Stimulated activated naive CD8-positive, alpha-beta T cell treated with anti-CD3 and anti-CD28 coated beads, Interleukin-15, amount 100 ng/mL, for 72 hours (primary cell): Measurements from ENCODE around the gene GNAZ.
"Not testable (repeated sequence)": the region's sequence is repeated elsewhere in the genome, so short reads cannot be mapped to it uniquely, and the experiment has no call there.

Experiments used
- ATAC-seq: fragments of 150-1000 bp; cut with Tn5 transposase; 2 replicates; pipeline ENCODE4 v1.10.0; 2021; ENCODE audit warnings: mild to moderate bottlenecking, moderate library complexity
- DNase-seq, 2 donors: peaks; one replicate each; pipeline ENCODE4 v3.0.0; 2021 to 2022
- H3K27ac Mint-ChIP-seq, 2 donors: one replicate each; pipeline ENCODE4 v1.8.0; 2022; ENCODE audit warnings: mild to moderate bottlenecking in 2 of 2, mixed read lengths in 2 of 2, moderate library complexity in 2 of 2
- H3K27me3 Mint-ChIP-seq: one replicate; pipeline ENCODE4 v1.8.0; 2022; ENCODE audit warnings: mixed read lengths
- H3K4me1 Mint-ChIP-seq: one replicate; pipeline ENCODE4 v1.8.0; 2022; ENCODE audit warnings: mild to moderate bottlenecking, mixed read lengths
- H3K4me3 Mint-ChIP-seq, 2 donors: one replicate each; pipeline ENCODE4 v1.8.0; 2022; ENCODE audit warnings: mild to moderate bottlenecking in 2 of 2, mixed read lengths in 2 of 2, moderate library complexity in 1 of 2
- H3K9me3 Mint-ChIP-seq, 2 donors: one replicate each; pipeline ENCODE4 v1.8.0; 2022; ENCODE audit warnings: mixed read lengths in 2 of 2

The GNAZ gene

DNA sequence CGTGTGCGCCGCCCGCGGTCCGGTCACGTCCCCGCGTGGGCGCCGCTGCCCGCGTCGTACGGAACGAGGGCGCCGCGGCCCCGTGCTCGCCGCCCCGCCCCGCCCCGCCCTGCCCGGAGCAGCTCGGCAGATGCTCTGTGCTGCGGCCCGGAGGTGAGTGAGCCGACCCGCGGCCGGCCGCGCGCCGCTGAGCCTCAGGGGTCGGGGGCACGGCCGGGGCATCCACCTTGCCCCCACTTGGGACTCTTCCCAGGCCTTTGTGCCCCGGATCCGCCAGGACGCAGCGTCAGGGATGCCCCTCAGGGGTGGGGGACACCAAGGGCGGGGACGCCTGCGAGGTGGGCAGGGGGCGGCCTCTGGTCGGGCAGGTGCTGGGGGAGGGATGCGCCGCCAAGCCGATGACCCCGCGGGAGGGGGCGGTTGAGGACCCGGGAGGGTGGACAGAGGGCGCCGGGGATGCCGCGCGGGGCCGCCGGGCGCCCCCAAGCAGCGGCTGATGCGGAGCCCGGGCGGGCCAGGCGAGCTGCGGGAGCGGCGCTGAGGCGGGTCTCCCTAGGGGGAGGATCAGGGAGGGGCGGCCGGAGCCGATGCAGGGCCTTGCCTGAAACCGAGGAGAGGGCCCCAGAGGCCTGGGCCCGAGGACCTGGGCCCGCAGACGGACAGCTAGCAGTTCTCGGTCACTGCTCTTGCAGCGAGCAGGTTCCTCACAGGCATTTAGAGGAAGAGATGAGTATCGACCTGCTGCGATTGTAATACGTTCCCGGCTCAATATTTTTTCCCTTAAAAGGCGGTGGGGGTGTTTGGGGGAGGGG, at the start of gene GNAZ:
GNAZ (plus strand) TSS at position 102 of the 812 bp plus-strand sequence. CDS start 25,177 bp downstream, outside the sequence.
- peak; percentile 76 for ATAC-seq
- Mint-ChIP-seq H3K9me3 (no peaks in the 10 kb centered on the region), H3K27ac (peak within 1 kb of the TSS; percentile 43 to 78), H3K4me1 (peaks cover 23% of the 10 kb centered on the region), H3K27me3 (peaks cover 61% of the 10 kb centered on the region), H3K4me3 (peak within 1 kb of the TSS; percentile 79 to 85)
- DNase-seq, result peak in 1 of 2 donors; percentile 20

DNA sequence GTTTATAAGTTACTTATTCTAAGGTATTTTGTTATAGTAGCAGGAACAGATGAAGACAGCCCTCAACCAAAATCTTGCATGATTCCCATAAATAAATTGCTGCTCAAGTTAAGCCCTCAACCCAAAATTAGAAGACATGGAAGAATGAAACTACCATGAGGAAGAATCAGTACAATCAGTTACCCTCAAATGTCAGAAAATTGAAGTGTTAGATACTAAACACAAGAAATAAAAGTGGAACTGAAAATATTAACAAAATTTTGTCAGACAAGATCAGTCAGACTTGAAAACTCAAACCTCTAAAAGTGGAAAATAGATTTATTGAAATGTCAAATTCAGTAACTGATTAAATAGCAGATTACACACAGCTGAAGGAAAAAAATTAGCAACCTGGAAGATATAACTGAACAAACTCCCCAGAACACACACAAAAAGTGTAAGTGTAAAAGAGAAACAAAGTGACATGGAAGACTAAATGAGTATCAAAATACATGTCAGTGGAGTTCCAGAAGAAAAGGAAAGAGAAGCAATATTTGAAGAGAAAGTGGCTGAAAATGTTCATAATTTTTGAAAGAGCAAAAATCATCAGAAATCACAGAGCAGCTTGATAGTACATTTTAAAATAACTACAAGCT, 49.5 kb upstream of the GNAZ start:
- DNase-seq (no peak), ATAC-seq (no peak)
- H3K4me3 Mint-ChIP-seq, result no peak overlapping the region
- H3K27ac Mint-ChIP-seq, result no peak overlapping the region
- peaks cover 17% of the 10 kb centered on the region for H3K27me3 Mint-ChIP-seq
- H3K9me3 Mint-ChIP-seq, result peaks cover 0 to 4% of the 10 kb centered on the region in 2 donors
- H3K4me1 Mint-ChIP-seq, result peaks cover 6% of the 10 kb centered on the region

DNA sequence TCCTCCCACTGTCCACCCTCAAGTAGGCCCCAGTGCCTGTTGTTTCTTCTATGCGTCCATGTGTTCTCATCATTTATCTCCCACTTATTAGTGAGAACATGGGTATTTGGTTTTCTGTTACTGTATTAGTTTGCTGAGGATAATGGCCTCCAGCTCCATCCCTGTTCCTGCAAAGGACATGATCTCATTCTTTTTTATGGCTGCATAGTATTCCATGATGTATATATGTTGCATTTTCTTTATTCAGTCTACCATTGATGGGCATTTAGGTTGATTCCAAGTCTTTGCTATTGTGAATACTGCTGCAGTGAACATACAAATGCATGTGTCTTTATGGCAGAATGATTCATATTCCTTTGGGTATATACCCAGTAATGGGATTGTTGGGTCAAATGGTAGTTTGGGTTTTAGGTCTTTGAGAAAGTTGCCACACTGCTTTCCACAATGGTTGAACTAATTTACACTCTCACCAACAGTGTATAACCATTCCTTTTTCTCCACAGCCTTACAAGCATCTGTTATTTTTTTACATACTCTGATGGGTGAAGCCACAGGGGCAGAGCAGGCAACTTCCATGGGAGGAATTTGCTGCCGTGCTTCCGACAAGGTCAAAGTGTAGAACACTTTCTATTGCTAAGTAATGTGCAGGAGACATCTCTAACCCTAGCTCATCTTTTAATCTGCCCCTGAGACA, 48.5 kb upstream of the GNAZ start:
- H3K27me3 Mint-ChIP-seq, H3K4me1 Mint-ChIP-seq, ATAC-seq, H3K27ac Mint-ChIP-seq, H3K9me3 Mint-ChIP-seq, DNase-seq, H3K4me3 Mint-ChIP-seq: not testable (repeated sequence)

DNA sequence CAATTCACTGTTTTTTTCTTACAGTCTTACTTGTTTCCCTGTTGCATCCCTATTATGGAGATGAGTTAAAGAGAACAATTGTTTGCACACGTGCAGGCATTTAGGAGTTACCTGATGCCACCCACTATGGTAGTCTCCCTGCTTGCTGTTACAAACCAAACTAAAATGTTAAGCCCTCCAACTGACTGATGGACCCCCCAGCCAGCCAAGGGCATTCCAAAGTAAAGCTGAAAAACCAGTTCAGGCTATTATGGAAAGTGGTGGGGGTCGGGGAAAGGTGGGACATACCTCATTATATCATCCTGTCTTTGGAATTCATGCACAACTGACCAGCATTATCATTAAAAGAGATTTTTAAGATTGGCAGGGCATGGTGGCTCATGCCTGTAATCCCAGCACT, 47.0 kb upstream of the GNAZ start:
- Mint-ChIP-seq H3K4me3 (no peak overlapping the region), H3K4me1 (no peaks in the 10 kb centered on the region), H3K9me3 (peaks cover 0 to 4% of the 10 kb centered on the region in 2 donors), H3K27ac (no peak overlapping the region), H3K27me3 (no peaks in the 10 kb centered on the region)
- ATAC-seq (no peak), DNase-seq (no peak)

DNA sequence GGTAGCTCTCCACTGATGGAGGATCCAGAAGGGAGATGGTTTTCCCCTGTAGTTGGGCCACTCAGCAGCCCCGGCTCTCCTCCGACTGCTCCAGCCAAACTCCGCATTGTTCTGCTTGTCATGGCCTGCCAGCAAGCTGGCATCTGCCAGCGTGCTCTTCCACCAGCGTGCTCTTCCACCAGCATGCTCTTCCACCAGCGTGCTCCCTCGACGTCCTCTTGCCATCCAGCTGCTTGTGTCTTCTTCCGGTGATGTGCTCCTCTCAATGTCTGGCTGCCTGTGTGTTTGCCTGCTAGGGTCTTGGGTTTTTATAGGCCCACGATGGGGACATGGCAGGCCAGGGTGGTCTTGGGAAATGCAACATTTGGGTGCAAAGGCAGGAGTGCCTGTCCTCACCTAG, 43.5 kb upstream of the GNAZ start:
- peaks cover 0 to under 1% of the 10 kb centered on the region in 2 donors for H3K9me3 Mint-ChIP-seq
- no peaks in the 10 kb centered on the region for H3K27me3 Mint-ChIP-seq
- DNase-seq (no peak), ATAC-seq (no peak)
- no peak overlapping the region for H3K27ac Mint-ChIP-seq
- H3K4me1 Mint-ChIP-seq, result no peaks in the 10 kb centered on the region
- H3K4me3 Mint-ChIP-seq, result no peak overlapping the region

DNA sequence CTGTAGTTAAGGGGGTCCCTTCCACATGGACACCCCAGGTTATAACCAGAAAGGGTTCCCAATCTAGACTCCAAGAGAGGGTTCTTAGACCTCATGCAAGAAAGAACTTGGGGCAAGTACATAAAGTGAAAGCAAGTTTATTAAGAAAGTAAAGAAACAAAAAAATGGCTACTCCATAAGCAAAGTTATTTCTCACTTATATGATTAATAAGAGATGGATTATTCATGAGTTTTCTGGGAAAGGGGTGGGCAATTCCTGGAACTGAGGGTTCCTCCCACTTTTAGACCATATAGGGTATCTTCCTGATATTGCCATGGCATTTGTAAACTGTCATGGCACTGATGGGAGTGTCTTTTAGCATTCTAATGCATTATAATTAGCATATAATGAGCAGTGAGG, 42.5 kb upstream of the GNAZ start:
- not testable (repeated sequence) for DNase-seq, H3K4me1 Mint-ChIP-seq, H3K9me3 Mint-ChIP-seq, H3K4me3 Mint-ChIP-seq, H3K27me3 Mint-ChIP-seq, ATAC-seq, H3K27ac Mint-ChIP-seq

DNA sequence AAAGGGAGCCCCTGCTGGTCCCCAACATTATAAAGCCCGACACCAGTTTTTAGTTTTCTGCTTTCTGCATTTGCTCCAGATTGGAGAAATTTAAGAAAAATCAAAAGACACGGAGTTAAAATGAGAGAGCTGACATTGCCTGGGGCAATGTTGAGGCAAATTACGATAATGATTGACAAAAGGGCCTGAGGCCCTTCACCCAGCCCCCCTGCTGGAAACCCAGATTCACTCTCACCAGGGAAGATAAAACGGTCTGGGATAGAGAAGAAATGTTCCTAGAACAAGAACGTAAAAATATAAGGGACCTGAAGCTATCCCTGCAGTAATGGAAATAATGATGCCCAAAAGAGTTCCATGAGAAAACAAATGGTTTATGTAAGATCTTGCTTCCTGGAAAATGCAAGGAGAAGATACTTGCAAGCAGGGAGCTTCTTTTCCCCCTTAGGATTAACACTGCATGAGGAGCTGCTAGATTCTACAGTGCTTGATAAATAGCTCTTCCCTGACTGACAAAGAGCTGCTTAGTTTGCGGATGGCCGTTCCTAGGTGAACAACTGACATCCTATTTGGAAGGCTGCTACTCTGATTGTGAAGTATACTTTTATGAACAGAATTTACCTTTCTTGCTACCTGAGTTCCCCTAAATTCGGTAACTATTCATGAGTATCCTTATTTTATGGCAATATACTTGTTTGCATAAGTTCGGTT, 40.6 kb upstream of the GNAZ start:
- H3K27me3 Mint-ChIP-seq, result no peaks in the 10 kb centered on the region
- H3K4me1 Mint-ChIP-seq, result no peaks in the 10 kb centered on the region
- DNase-seq (no peak), ATAC-seq (no peak)
- H3K4me3 Mint-ChIP-seq, result no peak overlapping the region
- H3K9me3 Mint-ChIP-seq, result no peaks in the 10 kb centered on the region
- H3K27ac Mint-ChIP-seq, result no peak overlapping the region

DNA sequence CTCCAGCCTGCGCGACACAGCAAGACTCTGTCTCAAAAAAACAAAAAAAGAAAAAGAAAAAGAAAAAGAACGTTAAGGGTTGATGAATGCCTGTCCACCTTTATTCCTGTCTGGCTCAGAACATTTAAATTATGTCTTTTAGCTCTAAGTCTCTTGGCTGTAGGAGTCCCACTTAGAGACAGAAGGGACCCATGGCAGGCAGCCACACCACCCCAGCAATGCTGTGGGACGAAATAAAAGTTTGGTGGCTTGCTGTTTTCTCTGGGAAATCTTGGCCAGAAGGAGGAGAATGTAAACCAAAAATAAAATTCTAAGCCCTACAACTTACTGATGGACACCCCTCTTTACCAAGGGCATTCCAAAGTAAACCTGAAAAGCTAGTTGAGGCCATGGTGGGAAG, 38.9 kb upstream of the GNAZ start:
- no peak overlapping the region for H3K27ac Mint-ChIP-seq
- peaks cover 12% of the 10 kb centered on the region for H3K4me1 Mint-ChIP-seq

DNA sequence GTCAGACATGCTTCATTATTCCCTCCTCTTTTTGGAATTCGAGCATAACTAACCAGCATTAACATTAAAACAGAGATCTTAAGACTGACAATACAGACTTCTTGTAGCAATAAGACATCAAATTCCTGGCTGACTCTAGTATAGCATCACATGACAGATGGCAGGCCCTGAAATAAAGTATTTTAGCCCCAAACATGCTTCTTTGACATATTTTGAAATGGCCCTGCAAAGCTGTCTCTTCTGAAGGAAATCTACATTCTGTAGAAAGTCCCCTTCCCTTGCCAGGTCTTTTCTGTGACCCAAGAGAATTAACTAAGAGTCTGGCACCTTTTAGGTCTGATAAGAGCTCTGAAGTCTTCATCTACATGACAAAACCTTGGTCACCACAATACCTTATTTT, 38.5 kb upstream of the GNAZ start:
- Mint-ChIP-seq H3K4me3 (no peak overlapping the region), H3K27ac (no peak overlapping the region)
- ATAC-seq, result no peak

More for the DNA sequence above, 38.9 kb upstream of the GNAZ start:
- no peaks in the 10 kb centered on the region for H3K27me3 Mint-ChIP-seq
- ATAC-seq, result no peak
- H3K9me3 Mint-ChIP-seq, result no peaks in the 10 kb centered on the region
- DNase-seq, result no peak
- H3K4me3 Mint-ChIP-seq, result no peak overlapping the region

DNA sequence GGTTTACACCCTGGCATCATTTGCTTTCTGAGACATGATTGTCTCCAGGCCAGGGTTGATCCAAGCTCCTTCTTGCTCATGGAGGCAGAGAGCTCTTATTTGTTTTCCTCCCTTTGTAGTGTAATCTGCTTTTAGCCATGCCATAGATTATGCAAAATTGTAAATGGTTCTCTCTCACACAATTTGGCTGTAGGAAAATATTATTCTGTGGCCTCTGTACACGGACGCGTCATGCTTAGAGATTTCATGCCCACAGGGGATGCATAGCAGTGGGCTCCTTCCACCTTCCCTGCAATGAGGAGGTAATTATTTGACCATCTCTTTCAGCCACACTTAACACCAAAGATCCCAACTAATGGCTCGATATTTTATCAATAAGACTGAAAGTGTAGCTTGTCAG, 37.7 kb upstream of the GNAZ start:
- Mint-ChIP-seq H3K9me3 (no peaks in the 10 kb centered on the region), H3K27me3 (peaks cover 4% of the 10 kb centered on the region), H3K27ac (no peak overlapping the region), H3K4me3 (no peak overlapping the region), H3K4me1 (peaks cover 18% of the 10 kb centered on the region)
- DNase-seq, result no peak
- ATAC-seq, result no peak

More for the DNA sequence above, 38.5 kb upstream of the GNAZ start:
- no peak for DNase-seq
- Mint-ChIP-seq H3K4me1 (peaks cover 16% of the 10 kb centered on the region), H3K27me3 (no peaks in the 10 kb centered on the region), H3K9me3 (no peaks in the 10 kb centered on the region)

DNA sequence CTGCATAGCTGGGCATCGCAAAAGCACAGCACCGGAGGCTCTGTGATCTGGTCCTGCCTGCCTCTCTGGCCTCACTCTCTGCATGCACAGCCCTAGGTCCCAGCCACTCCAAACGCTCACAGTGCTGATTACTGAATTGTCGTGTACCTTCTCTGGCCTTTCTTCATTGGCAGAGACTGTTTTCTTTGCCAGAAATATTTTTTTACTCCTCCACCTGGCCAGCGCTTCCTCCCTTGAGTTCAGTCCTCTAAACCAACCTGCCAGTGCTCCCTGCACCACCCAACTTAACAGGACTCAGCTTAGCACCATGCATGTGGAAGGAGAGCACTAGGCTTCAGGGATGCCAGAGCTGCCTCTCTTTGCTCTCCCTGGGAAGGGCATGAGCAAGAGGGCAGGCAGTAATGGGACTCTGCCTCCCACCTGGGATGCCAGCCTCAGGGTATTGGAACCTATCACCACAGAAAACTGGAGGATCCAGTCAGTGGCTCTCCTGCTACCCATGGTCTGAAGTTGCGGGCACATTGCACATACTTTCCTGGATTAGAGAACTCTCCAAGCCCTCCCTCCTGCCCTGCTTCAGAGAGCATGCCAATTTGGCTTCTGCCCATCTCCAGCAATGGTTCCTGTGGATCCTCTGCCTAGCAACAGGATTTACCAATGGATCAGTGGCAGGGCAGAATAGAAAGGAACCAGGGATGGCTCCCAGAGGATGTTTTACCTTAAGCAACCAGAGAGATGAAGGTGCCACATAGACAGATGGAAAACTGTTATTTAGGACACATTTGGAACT, 37.0 kb upstream of the GNAZ start:
- no peaks in the 10 kb centered on the region for H3K9me3 Mint-ChIP-seq
- no peak for DNase-seq
- no peak overlapping the region for H3K27ac Mint-ChIP-seq
- H3K4me1 Mint-ChIP-seq, result peaks cover 18% of the 10 kb centered on the region
- no peak for ATAC-seq
- H3K4me3 Mint-ChIP-seq, result no peak overlapping the region
- peaks cover 11% of the 10 kb centered on the region for H3K27me3 Mint-ChIP-seq

DNA sequence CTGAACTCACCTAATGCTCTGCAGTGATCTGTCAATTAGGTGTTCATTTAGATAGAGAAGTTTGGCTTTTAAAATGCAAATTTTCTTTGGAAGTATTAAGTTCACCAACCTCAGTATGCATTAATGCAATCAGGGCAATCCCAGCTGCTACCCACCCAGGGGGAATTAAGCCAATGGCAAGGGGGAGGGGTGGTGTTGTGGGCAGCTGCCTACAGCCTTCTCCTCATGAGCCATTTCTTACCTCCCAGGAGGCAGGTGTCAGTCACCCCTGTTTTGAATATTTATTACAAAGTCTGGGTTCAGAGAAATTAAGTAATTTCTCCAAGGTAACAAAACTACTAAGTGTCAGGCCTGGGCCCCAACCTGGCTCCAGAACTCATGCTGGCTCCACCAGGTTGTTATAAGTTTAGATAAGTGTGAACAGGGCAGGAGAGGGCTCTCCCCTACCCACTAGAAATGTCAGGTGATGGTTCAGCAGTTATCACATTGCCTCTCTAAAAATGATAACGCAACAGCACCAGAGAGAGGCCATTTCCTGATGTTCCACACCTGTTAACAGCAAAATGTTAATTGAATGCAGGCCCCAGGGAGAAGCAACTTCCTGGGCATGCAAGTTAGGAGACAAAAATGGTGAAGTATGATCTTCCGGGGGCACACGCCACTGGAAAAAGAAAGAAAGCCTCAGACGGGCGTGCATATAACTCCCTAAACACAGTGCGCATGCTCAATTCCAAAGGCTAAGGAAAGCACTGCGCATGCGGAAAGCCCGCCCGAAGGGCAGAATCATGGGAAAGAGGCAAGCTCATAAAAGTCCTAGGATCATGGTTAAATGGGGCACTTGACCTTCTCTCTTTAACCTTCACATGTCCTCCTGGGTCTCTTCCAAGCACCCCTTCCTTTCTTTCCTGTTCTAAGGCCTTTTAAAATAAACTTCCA, 35.4 kb upstream of the GNAZ start:
- Mint-ChIP-seq H3K4me1 (peaks cover 18% of the 10 kb centered on the region), H3K27me3 (peaks cover 20% of the 10 kb centered on the region), H3K9me3 (no peaks in the 10 kb centered on the region), H3K27ac (no peak overlapping the region), H3K4me3 (no peak overlapping the region)
- no peak for ATAC-seq
- DNase-seq, result no peak

DNA sequence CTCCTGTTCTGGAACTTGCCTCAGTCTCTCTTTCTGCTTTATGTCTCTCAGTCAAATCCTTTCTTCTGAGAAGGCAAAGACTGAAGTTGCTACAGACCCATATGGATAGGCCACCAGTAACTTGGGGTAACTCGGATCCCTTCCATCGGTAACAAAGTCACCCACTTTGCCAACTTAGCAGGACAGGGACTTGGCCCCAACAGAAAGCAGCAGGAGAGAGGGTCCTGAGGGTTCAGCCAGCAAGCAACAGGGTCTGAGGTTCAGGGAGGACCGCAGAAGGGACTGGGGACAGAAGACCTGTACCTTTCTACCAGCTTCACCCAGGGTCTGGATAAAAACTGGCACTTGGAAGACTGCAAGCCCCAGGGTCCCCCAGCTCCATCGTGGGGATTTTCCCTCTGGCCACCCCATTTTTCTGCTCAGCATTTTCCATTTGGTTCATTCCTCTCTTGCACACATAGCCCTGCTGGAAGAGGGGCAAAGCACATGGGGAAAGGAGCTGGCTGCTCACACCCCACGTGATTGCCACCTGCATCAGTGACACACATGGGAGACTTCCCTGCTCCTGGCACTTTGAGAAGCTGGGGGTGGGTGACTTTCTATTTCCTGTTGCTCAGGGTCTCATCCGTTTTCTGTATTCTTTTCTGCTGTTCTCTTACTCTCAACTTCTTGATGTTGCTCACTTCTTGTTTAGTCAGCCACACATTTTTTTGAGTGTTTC, 34.6 kb upstream of the GNAZ start:
- Mint-ChIP-seq H3K27me3 (peaks cover 28% of the 10 kb centered on the region), H3K27ac (peak overlapping the region; percentile 49 to 82), H3K9me3 (no peaks in the 10 kb centered on the region), H3K4me3 (no peak overlapping the region), H3K4me1 (peaks cover 18% of the 10 kb centered on the region)
- ATAC-seq (peak; percentile 70), DNase-seq (no peak)
